Neural cell (in vitro differentiated cells): ENCODE results near the gene TTC9. TPM values are rescaled to one million over a fixed set of nuclear protein-coding genes. Genes with fewer than 3 reads are reported as not detected.
A peak's percentile ranks its signal among the peaks of the same experiment; 100 is the strongest.

Experiments used
- H2AFZ ChIP-seq: fragments of 200-600, 300-800 bp; sonication (generic), shearing (Covaris generic); 2 replicates; pipeline ENCODE4 v1.6.0; 2014; ENCODE audit warnings: low read depth, mild to moderate bottlenecking, antibody characterized with exemption, low read length, moderate library complexity
- H3F3A ChIP-seq: fragments of 200-600 bp; shearing (Covaris generic); 2 replicates; pipeline ENCODE4 v1.6.1; 2016; ENCODE audit warnings: mild to moderate bottlenecking, moderate library complexity, mixed read lengths, antibody characterized with exemption, low read length; ENCODE audit not compliant: insufficient read depth, poor library complexity, severe bottlenecking
- H3K27ac ChIP-seq: fragments of 200-600, 300-800 bp; sonication (generic), shearing (Covaris generic); 2 replicates; pipeline ENCODE4 v1.5.1; 2014; ENCODE audit warnings: mild to moderate bottlenecking, low read length, moderate library complexity
- H3K27me3 ChIP-seq: fragments of 300-800, 200-600 bp; sonication (generic), shearing (Covaris generic); 2 replicates; pipeline ENCODE4 v1.6.0; 2014; ENCODE audit warnings: mild to moderate bottlenecking, low read depth, low read length, moderate library complexity; ENCODE audit not compliant: insufficient read depth
- H3K36me3 ChIP-seq: fragments of 300-800, 200-600 bp; sonication (generic), shearing (Covaris generic); 2 replicates; pipeline ENCODE4 v1.5.1; 2014; ENCODE audit warnings: mild to moderate bottlenecking, antibody characterized with exemption, low read length, moderate library complexity; ENCODE audit not compliant: insufficient read depth
- H3K4me2 ChIP-seq: fragments of 300-800, 200-600 bp; sonication (generic), shearing (Covaris generic); 2 replicates; pipeline ENCODE4 v1.6.0; 2014; ENCODE audit warnings: mild to moderate bottlenecking, low read length
- H3K4me3 ChIP-seq: fragments of 300-800, 200-600 bp; sonication (generic), shearing (Covaris generic); 2 replicates; pipeline ENCODE4 v1.5.1; 2014; ENCODE audit warnings: mild to moderate bottlenecking, low read length, moderate library complexity
- H3K79me2 ChIP-seq: fragments of 200-600 bp; shearing (Covaris generic); replicated peaks from 2 replicates; pipeline ENCODE4 v1.6.0; 2014; ENCODE audit warnings: mild to moderate bottlenecking, low read length, moderate library complexity; ENCODE audit not compliant: insufficient read depth
- H3K9ac ChIP-seq: fragments of 300-800, 200-600 bp; sonication (generic), shearing (Covaris generic); 2 replicates; pipeline ENCODE4 v1.6.1; 2016; ENCODE audit warnings: mild to moderate bottlenecking, low read length, mixed read lengths
- H3K9me2 ChIP-seq: fragments of 200-600 bp; shearing (Covaris generic); 2 replicates; pipeline ENCODE4 v1.6.1; 2016; ENCODE audit warnings: mild to moderate bottlenecking, low read length, mixed read lengths; ENCODE audit not compliant: insufficient read depth
- H3K9me3 ChIP-seq: fragments of 200-600, 300-800 bp; sonication (generic), shearing (Covaris generic); 2 replicates; pipeline ENCODE4 v1.6.1; 2016; ENCODE audit warnings: mild to moderate bottlenecking, mixed run types, low read length, moderate library complexity, mixed read lengths
- H4K20me1 ChIP-seq: fragments of 200-600 bp; shearing (Covaris generic); 2 replicates; pipeline ENCODE4 v1.6.1; 2016; ENCODE audit warnings: mild to moderate bottlenecking, mixed run types; ENCODE audit not compliant: insufficient read depth
- CTCF ChIP-seq: fragments of 450-650 bp; IDR thresholded peaks from 2 replicates; pipeline ENCODE4 v1.5.1; 2014; ENCODE audit warnings: antibody characterized with exemption, mild to moderate bottlenecking, moderate library complexity; ENCODE audit not compliant: poor library complexity, severe bottlenecking
- EP300 ChIP-seq: fragments of 450-650 bp; conservative IDR thresholded peaks from 2 replicates; pipeline ENCODE4 v1.6.1; 2014; ENCODE audit warnings: antibody characterized with exemption, mild to moderate bottlenecking, moderate library complexity; ENCODE audit not compliant: poor library complexity, severe bottlenecking
- EZH2 ChIP-seq: fragments of 200-600, 300-800 bp; shearing (Covaris generic), sonication (generic); IDR thresholded peaks from 2 replicates; pipeline ENCODE4 v1.6.1; 2014; ENCODE audit warnings: antibody characterized with exemption, low read length, borderline replicate concordance, mild to moderate bottlenecking; ENCODE audit not compliant: insufficient read depth, poor library complexity, severe bottlenecking
- MXI1 ChIP-seq: fragments of 450-650 bp; conservative IDR thresholded peaks from 2 replicates; pipeline ENCODE4 v1.6.1; 2014; ENCODE audit warnings: antibody characterized with exemption, mild to moderate bottlenecking; ENCODE audit not compliant: poor library complexity, severe bottlenecking
- POLR2AphosphoS5 ChIP-seq: IDR thresholded peaks from 2 replicates; pipeline ENCODE4 v1.6.1; 2012
- RAD21 ChIP-seq: fragments of 450-650 bp; conservative IDR thresholded peaks from 2 replicates; pipeline ENCODE4 v1.6.1; 2014; ENCODE audit warnings: antibody characterized with exemption, mild to moderate bottlenecking, moderate library complexity
- REST ChIP-seq: IDR thresholded peaks from 2 replicates; pipeline ENCODE4 v1.6.1; 2012; ENCODE audit warnings: borderline replicate concordance
- SMC3 ChIP-seq: fragments of 450-650 bp; conservative IDR thresholded peaks from 2 replicates; pipeline ENCODE4 v1.6.1; 2014; ENCODE audit warnings: antibody characterized with exemption, mild to moderate bottlenecking, moderate library complexity; ENCODE audit not compliant: poor library complexity
- TAF1 ChIP-seq: IDR thresholded peaks from 2 replicates; pipeline ENCODE4 v1.6.1; 2012; ENCODE audit warnings: low read depth
- polyA plus RNA-seq: library from polyadenylated mRNA; depleted of rRNA; stranded (reverse); fragments of >200 nt; gene quantifications from 2 replicates; pipeline ENCODE4 v1.2.3, GENCODE V29; 2014

The TTC9 gene
- polyA plus RNA-seq, 1 donor from 2014 or later: 11.1 TPM

DNA sequence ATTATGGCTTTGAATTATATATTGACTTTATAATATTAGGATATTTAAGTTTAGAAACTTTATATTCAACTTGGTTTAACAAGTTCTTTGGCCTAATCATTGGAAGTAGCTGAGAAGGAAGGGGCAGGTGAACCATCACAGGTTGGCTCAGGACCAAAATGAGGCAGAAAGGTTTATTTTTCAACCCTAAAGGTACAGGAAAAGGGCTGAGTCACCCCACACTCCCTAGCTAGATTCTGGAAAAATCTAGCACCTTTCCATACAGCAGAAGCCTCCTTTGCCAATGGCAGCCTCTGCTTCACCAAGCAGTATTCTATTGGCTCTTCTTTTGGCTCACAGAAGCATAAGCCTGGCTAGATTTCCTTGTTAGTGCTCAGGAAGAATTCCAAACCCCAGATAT lies 22.0 kb upstream of the TTC9 start:
- Histone ChIP-seq H3K79me2 (no peaks in the 10 kb centered on the region), H3F3A (no peaks in the 10 kb centered on the region), H2AFZ (no peak overlapping the region), H3K4me2 (no peak overlapping the region), H3K27ac (no peak overlapping the region), H3K9me2 (no peaks in the 10 kb centered on the region), H3K36me3 (no peaks in the 10 kb centered on the region), H3K9me3 (no peaks in the 10 kb centered on the region), H3K27me3 (no peaks in the 10 kb centered on the region), H3K9ac (no peak overlapping the region), H4K20me1 (no peaks in the 10 kb centered on the region), H3K4me3 (no peak overlapping the region)
- no peak for TF ChIP-seq MXI1
- no peak for TF ChIP-seq POLR2AphosphoS5
- TF ChIP-seq EP300: no peak
- no peak for TF ChIP-seq SMC3
- TF ChIP-seq REST: no peak
- TF ChIP-seq EZH2: no peak
- no peak for TF ChIP-seq TAF1
- TF ChIP-seq RAD21: no peak
- no peak for TF ChIP-seq CTCF

GRCh38 chr14:70622111-70622712 lies 19.5 kb upstream of the TTC9 start:
- Histone ChIP-seq H3K27me3 (no peaks in the 10 kb centered on the region), H3K36me3 (no peaks in the 10 kb centered on the region), H2AFZ (no peak overlapping the region), H4K20me1 (no peaks in the 10 kb centered on the region), H3K9ac (no peak overlapping the region), H3F3A (no peaks in the 10 kb centered on the region), H3K4me2 (no peak overlapping the region), H3K79me2 (no peaks in the 10 kb centered on the region), H3K4me3 (no peak overlapping the region), H3K27ac (no peak overlapping the region), H3K9me3 (no peaks in the 10 kb centered on the region), H3K9me2 (no peaks in the 10 kb centered on the region)
- TF ChIP-seq RAD21: peak; percentile 51
- peak; percentile 58 for TF ChIP-seq SMC3
- peak; percentile 48 for TF ChIP-seq CTCF
- no peak for TF ChIP-seq EP300
- TF ChIP-seq MXI1: no peak
- TF ChIP-seq REST: no peak
- no peak for TF ChIP-seq POLR2AphosphoS5
